ENCODE results near the gene VPS37B.
A peak's percentile ranks its signal among the peaks of the same experiment; 100 is the strongest.

VPS37B gene

DNA sequence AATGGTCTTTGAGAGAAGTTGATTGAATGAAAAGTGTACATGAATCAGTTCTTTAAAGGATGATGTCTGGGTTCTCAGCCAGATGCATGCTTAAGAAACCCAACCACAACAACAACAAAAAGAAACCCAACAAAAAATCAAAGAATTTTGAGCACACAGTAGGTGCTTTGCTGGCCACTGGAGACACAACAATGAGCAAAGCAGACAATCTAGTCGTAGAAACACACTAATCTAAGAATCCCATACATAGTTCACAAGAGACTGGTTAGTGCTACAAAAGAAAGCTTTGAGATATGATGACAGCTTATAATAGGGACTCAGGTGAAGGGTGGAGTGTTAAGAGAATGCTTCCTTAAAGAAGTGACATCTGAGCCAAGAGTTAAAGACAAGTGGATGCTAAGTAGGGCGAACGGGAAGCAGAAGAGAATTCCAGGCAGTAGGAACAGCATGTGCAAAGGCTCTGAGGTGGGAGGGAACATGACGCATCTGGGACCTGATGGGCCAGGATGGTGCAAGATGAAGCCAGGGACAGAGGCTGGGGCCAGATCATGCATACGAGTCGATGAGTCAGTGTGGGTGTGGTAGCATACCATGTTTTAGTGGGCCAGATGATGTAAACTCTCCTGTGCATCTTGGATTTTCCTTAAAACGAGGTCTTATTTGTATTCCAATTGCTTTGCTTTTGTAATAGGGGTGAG is 65.3 kb downstream of the VPS37B start:
- DNase-seq = no peak
- POLR2A ChIA-PET = no interaction called here
- CTCF ChIA-PET = interaction anchor here (0.8 to 1.2 kb wide), 2 partner anchors 37 to 438 kb away, joined by 3 read pairs; no protein-coding TSS in a partner anchor
- no peak overlapping the region for H3K4me3 ChIP-seq (ENCODE audit: control insufficient read depth in 1 of 7, extremely low read depth in 1 of 7, insufficient read depth in 4 of 7, low read depth in 2 of 7, low read length in 6 of 7)
- no peak overlapping the region for H3K27ac ChIP-seq (ENCODE audit: insufficient read depth in 1 of 2, low read depth in 1 of 2, low read length in 2 of 2, poor library complexity in 1 of 2, severe bottlenecking in 2 of 2)
- WGBS (ENCODE audit: insufficient coverage) = 94% methylated on average over 6 of the region's 7 CpGs
- peaks cover 3 to 11% (median 7%) of the 10 kb centered on the region in 4 experiments for H3K4me1 ChIP-seq (ENCODE audit: control extremely low read depth in 1 of 4, control insufficient read depth in 4 of 4, insufficient read depth in 4 of 4, low read length in 3 of 4)
- H3K27me3 ChIP-seq (replicated peaks in 2 of 5; ENCODE audit: control insufficient read depth in 4 of 5, insufficient read depth in 5 of 5, low read length in 4 of 5) = no peaks in the 10 kb centered on the region
- H3K36me3 ChIP-seq (ENCODE audit: control insufficient read depth in 4 of 4, insufficient read depth in 4 of 4, low read length in 3 of 4) = no peaks in the 10 kb centered on the region
- H3K9me3 ChIP-seq (ENCODE audit: control extremely low read depth in 1 of 5, control insufficient read depth in 4 of 5, insufficient read depth in 2 of 5, low read depth in 1 of 5, low read length in 4 of 5) = no peaks in the 10 kb centered on the region

DNA sequence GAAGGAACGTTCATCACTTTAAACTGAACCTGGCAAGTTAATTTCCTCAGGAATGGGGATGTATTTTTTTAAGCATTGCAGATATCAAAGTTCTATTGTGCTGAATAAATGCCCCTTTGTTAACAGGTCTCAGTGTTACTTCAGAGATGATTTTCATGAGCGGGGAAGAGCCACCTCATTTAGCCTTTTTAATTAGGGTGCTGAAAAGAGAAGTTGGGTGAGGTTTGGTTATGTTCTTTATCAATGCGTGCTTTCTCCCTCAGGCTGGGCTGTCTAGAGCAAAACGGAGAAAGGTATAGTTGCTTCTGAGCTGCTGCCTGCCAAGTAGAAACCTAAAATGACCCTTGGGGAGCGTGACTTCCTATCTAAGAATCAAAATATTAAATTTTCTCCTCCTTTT is 68.7 kb downstream of the VPS37B start:
- Histone ChIP-seq H3K27me3 (replicated peaks in 2 of 5; ENCODE audit: control insufficient read depth in 4 of 5, insufficient read depth in 5 of 5, low read length in 4 of 5) (no peaks in the 10 kb centered on the region), H3K36me3 (ENCODE audit: control insufficient read depth in 4 of 4, insufficient read depth in 4 of 4, low read length in 3 of 4) (no peaks in the 10 kb centered on the region), H3K9me3 (ENCODE audit: control extremely low read depth in 1 of 5, control insufficient read depth in 4 of 5, insufficient read depth in 2 of 5, low read depth in 1 of 5, low read length in 4 of 5) (no peaks in the 10 kb centered on the region), H3K27ac (ENCODE audit: insufficient read depth in 1 of 2, low read depth in 1 of 2, low read length in 2 of 2, poor library complexity in 1 of 2, severe bottlenecking in 2 of 2) (no peak overlapping the region), H3K4me3 (ENCODE audit: control insufficient read depth in 1 of 7, extremely low read depth in 1 of 7, insufficient read depth in 4 of 7, low read depth in 2 of 7, low read length in 6 of 7) (no peak overlapping the region), H3K4me1 (ENCODE audit: control extremely low read depth in 1 of 4, control insufficient read depth in 4 of 4, insufficient read depth in 4 of 4, low read length in 3 of 4) (peaks cover 0 to 2% (median 0%) of the 10 kb centered on the region in 4 experiments)
- 90% methylated on average over 2 of the region's 5 CpGs for WGBS (ENCODE audit: insufficient coverage)
- DNase-seq = no peak
- CTCF ChIA-PET = interaction anchor here (0.5 to 3.1 kb wide), 5 partner anchors 9 to 1195 kb away, joined by 3 to 15 read pairs (median 6); no protein-coding TSS in a partner anchor
- POLR2A ChIA-PET = no interaction called here

DNA sequence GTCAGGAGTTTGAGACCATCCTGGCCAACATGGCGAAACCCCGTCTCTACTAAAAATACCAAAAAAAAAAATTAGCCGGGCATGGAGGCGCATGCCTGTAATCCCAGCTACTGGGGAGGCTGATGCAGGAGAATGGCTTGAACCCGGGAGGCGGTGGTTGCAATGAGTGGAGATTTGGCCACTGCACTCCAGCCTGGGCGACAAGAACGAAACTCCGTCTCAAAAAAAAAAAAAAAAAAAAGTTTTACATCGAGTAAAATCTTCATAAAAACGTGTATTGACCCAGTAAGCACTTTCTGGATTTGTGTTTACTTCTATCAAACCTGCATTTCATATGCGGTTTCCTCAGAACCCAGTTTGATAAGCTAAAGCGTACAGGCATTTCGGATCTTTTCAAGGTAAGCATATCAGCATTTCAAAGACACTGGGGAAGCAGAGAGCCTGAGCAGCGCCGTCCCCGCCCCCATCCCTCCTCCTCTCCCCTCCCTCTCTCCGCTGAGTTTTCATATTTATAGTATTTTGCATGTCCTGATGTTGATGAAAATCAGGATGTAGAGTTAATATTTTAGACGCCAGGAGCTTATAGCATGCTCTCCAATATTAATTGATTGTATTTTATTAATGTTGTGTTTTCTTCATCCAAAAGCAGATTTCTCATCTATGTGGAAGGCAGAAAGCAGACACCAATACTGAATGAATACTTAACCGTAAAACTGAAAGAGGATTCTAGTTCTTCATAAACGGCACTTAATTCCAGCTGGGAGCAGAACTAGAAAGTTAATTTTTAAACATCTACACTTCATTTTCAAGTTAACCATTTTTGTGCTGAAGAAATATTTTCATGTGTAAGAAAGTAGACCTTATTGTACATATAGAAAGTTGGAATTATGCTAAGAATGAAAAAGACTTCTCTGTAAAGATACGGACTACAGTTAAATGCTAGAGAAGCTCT is 69.9 kb downstream of the VPS37B start:
- POLR2A ChIA-PET = interaction anchor here (0.6 to 0.7 kb wide), 3 partner anchors 249 to 1587 kb away, joined by 3 to 4 read pairs (median 3); no protein-coding TSS in a partner anchor
- DNase-seq = peak in 2 of 3 donors; percentile 21 to 36
- H3K4me3 ChIP-seq (ENCODE audit: control insufficient read depth in 1 of 7, extremely low read depth in 1 of 7, insufficient read depth in 4 of 7, low read depth in 2 of 7, low read length in 6 of 7) = peak overlapping the region in 4 of 7 experiments; percentile 26 to 74 (median 35)
- H3K27ac ChIP-seq (ENCODE audit: insufficient read depth in 1 of 2, low read depth in 1 of 2, low read length in 2 of 2, poor library complexity in 1 of 2, severe bottlenecking in 2 of 2) = no peak overlapping the region
- 69% methylated on average over 11 of the region's 22 CpGs for WGBS (ENCODE audit: insufficient coverage)
- H3K27me3 ChIP-seq (replicated peaks in 2 of 5; ENCODE audit: control insufficient read depth in 4 of 5, insufficient read depth in 5 of 5, low read length in 4 of 5) = no peaks in the 10 kb centered on the region
- CTCF ChIA-PET = interaction anchor here (1.0 to 3.1 kb wide), 6 partner anchors 8 to 36 kb away, joined by 3 to 15 read pairs (median 6); no protein-coding TSS in a partner anchor
- no peaks in the 10 kb centered on the region for H3K36me3 ChIP-seq (ENCODE audit: control insufficient read depth in 4 of 4, insufficient read depth in 4 of 4, low read length in 3 of 4)
- peaks cover 0 to 2% (median 0%) of the 10 kb centered on the region in 4 experiments for H3K4me1 ChIP-seq (ENCODE audit: control extremely low read depth in 1 of 4, control insufficient read depth in 4 of 4, insufficient read depth in 4 of 4, low read length in 3 of 4)
- no peaks in the 10 kb centered on the region for H3K9me3 ChIP-seq (ENCODE audit: control extremely low read depth in 1 of 5, control insufficient read depth in 4 of 5, insufficient read depth in 2 of 5, low read depth in 1 of 5, low read length in 4 of 5)

DNA sequence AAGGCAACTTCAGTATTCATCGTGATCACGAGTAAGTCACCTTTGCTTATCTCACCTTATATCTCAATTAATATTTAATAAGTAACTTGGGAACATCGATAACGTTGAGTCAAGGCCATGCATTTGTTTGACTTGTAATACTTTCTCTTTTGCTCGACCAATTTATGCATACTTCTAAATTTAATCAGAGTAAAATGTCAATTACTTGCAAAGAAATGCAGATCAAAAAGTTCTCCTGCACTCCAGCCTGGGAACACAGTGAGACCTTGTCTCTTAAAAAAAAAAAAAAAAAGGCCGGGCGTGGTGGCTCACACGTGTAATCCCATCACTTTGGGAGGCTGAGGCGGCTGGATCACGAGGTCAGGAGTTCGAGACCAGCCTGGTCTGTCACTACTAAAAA is 72.5 kb downstream of the VPS37B start:
- ChIA-PET POLR2A (no interaction called here), CTCF (interaction anchor here (1.0 kb wide), 1 partner anchor 10 kb away, joined by 3 read pairs; no protein-coding TSS in a partner anchor)
- H3K9me3 ChIP-seq (ENCODE audit: control extremely low read depth in 1 of 5, control insufficient read depth in 4 of 5, insufficient read depth in 2 of 5, low read depth in 1 of 5, low read length in 4 of 5) = no peaks in the 10 kb centered on the region
- no peaks in the 10 kb centered on the region for H3K27me3 ChIP-seq (replicated peaks in 2 of 5; ENCODE audit: control insufficient read depth in 4 of 5, insufficient read depth in 5 of 5, low read length in 4 of 5)
- no peak overlapping the region for H3K27ac ChIP-seq (ENCODE audit: insufficient read depth in 1 of 2, low read depth in 1 of 2, low read length in 2 of 2, poor library complexity in 1 of 2, severe bottlenecking in 2 of 2)
- no peak overlapping the region for H3K4me3 ChIP-seq (ENCODE audit: control insufficient read depth in 1 of 7, extremely low read depth in 1 of 7, insufficient read depth in 4 of 7, low read depth in 2 of 7, low read length in 6 of 7)
- 97% methylated on average over 4 of the region's 11 CpGs for WGBS (ENCODE audit: insufficient coverage)
- no peak for DNase-seq
- H3K36me3 ChIP-seq (ENCODE audit: control insufficient read depth in 4 of 4, insufficient read depth in 4 of 4, low read length in 3 of 4) = no peaks in the 10 kb centered on the region
- H3K4me1 ChIP-seq (ENCODE audit: control extremely low read depth in 1 of 4, control insufficient read depth in 4 of 4, insufficient read depth in 4 of 4, low read length in 3 of 4) = peaks cover 0 to 2% (median 0%) of the 10 kb centered on the region in 4 experiments

DNA sequence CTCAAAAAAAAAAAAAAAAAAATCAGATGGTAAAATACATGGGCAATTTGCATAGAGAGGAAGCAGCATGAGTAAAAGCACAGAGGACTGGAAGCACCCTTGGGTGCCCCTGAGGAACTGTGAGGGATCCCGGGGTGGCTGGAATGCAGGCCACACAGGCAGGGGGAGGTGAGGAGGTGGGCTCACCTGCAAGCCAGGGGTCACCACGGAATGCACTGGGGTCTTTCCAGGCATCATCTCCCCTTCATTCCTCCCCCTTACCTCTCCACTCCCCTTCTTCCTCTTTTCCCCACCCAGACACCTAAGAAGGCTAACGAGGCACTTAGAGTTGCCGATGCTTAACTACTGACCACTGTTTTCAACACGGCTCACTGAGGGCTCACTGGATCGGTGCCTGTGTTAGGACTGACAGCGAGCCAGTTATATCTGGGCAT is 75.1 kb downstream of the VPS37B start:
- H3K27ac ChIP-seq (ENCODE audit: insufficient read depth in 1 of 2, low read depth in 1 of 2, low read length in 2 of 2, poor library complexity in 1 of 2, severe bottlenecking in 2 of 2) = no peak overlapping the region
- no peaks in the 10 kb centered on the region for H3K36me3 ChIP-seq (ENCODE audit: control insufficient read depth in 4 of 4, insufficient read depth in 4 of 4, low read length in 3 of 4)
- DNase-seq = no peak
- POLR2A ChIA-PET = no interaction called here
- no peak overlapping the region for H3K4me3 ChIP-seq (ENCODE audit: control insufficient read depth in 1 of 7, extremely low read depth in 1 of 7, insufficient read depth in 4 of 7, low read depth in 2 of 7, low read length in 6 of 7)
- H3K4me1 ChIP-seq (ENCODE audit: control extremely low read depth in 1 of 4, control insufficient read depth in 4 of 4, insufficient read depth in 4 of 4, low read length in 3 of 4) = peaks cover 0 to 1% (median 0%) of the 10 kb centered on the region in 4 experiments
- CTCF ChIA-PET = interaction anchor here (1.6 kb wide), 1 partner anchor 13 kb away, joined by 3 read pairs; no protein-coding TSS in a partner anchor
- WGBS (ENCODE audit: insufficient coverage) = 69% methylated on average over 7 of the region's 7 CpGs
- H3K27me3 ChIP-seq (replicated peaks in 2 of 5; ENCODE audit: control insufficient read depth in 4 of 5, insufficient read depth in 5 of 5, low read length in 4 of 5) = no peaks in the 10 kb centered on the region
- H3K9me3 ChIP-seq (ENCODE audit: control extremely low read depth in 1 of 5, control insufficient read depth in 4 of 5, insufficient read depth in 2 of 5, low read depth in 1 of 5, low read length in 4 of 5) = no peaks in the 10 kb centered on the region

DNA sequence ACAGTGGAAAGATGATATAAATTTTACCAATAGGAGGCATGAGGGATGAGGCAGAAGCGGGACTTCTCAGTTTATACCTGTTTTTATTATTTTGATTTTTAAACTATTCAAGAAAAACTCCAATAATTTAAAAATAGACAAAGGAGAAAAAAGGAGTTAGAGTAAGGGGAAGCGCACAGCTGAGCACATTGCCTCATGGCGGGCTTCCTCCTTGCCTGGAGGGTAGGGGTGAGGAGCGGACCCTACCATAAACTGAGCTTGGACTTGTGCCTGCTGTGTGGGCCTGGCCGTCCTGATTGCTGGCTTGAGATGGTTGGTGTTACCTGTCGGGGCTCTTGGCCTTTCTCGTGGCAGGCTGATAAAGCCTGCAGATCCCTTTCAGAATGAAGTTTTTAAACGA is 75.8 kb downstream of the VPS37B start:
- H3K36me3 ChIP-seq (ENCODE audit: control insufficient read depth in 4 of 4, insufficient read depth in 4 of 4, low read length in 3 of 4) = no peaks in the 10 kb centered on the region
- ChIA-PET POLR2A (no interaction called here), CTCF (no interaction called here)
- H3K9me3 ChIP-seq (ENCODE audit: control extremely low read depth in 1 of 5, control insufficient read depth in 4 of 5, insufficient read depth in 2 of 5, low read depth in 1 of 5, low read length in 4 of 5) = no peaks in the 10 kb centered on the region
- 97% methylated on average over 7 of the region's 8 CpGs for WGBS (ENCODE audit: insufficient coverage)
- H3K4me3 ChIP-seq (ENCODE audit: control insufficient read depth in 1 of 7, extremely low read depth in 1 of 7, insufficient read depth in 4 of 7, low read depth in 2 of 7, low read length in 6 of 7) = no peak overlapping the region
- H3K27ac ChIP-seq (ENCODE audit: insufficient read depth in 1 of 2, low read depth in 1 of 2, low read length in 2 of 2, poor library complexity in 1 of 2, severe bottlenecking in 2 of 2) = no peak overlapping the region
- H3K4me1 ChIP-seq (ENCODE audit: control extremely low read depth in 1 of 4, control insufficient read depth in 4 of 4, insufficient read depth in 4 of 4, low read length in 3 of 4) = no peaks in the 10 kb centered on the region
- DNase-seq = no peak
- no peaks in the 10 kb centered on the region for H3K27me3 ChIP-seq (replicated peaks in 2 of 5; ENCODE audit: control insufficient read depth in 4 of 5, insufficient read depth in 5 of 5, low read length in 4 of 5)

Data from common myeloid progenitor, CD34-positive (primary cell).